ENCODE data around the gene TRPV3.
"Not testable (repeated sequence)": the region's sequence is repeated elsewhere in the genome, so short reads cannot be mapped to it uniquely, and the experiment has no call there.

TRPV3 gene

GRCh38 chr17:3557768-3558583, at the start of gene TRPV3:
TSS of gene TRPV3 (minus strand) at chr17:3557812. CDS start at chr17:3554850, 2,962 bp downstream.
- DNase-seq: no peak

- no peak for DNase-seq
Observed at GRCh38 chr17:3603870-3604259, 46.3 kb upstream of the TRPV3 start.

- DNase-seq: no peak
Observed at GRCh38 chr17:3603119-3603869, 45.7 kb upstream of the TRPV3 start.

- DNase-seq: no peak
Observed at GRCh38 chr17:3602499-3602898, 44.9 kb upstream of the TRPV3 start.

- no peak for DNase-seq
Observed at GRCh38 chr17:3600529-3601205, 43.1 kb upstream of the TRPV3 start.

- DNase-seq: no peak
Observed at GRCh38 chr17:3598078-3598477, 40.5 kb upstream of the TRPV3 start.

GRCh38 chr17:3596804-3597464, 39.3 kb upstream of the TRPV3 start:
- DNase-seq: peak; percentile 65

GRCh38 chr17:3594976-3595375, 37.4 kb upstream of the TRPV3 start:
- no peak for DNase-seq

GRCh38 chr17:3594051-3594800, 36.6 kb upstream of the TRPV3 start:
- no peak for DNase-seq

- DNase-seq: no peak
Observed at GRCh38 chr17:3593384-3593783, 35.8 kb upstream of the TRPV3 start.

- DNase-seq: no peak
Observed at GRCh38 chr17:3592216-3592860, 34.7 kb upstream of the TRPV3 start.

- no peak for DNase-seq
Observed at GRCh38 chr17:3590768-3591167, 33.2 kb upstream of the TRPV3 start.

- DNase-seq: no peak
Observed at GRCh38 chr17:3590231-3590630, 32.6 kb upstream of the TRPV3 start.

GRCh38 chr17:3589784-3590183, 32.2 kb upstream of the TRPV3 start:
- DNase-seq: no peak

- DNase-seq: no peak
Observed at GRCh38 chr17:3585826-3586225, 28.2 kb upstream of the TRPV3 start.

GRCh38 chr17:3583456-3583855, 25.8 kb upstream of the TRPV3 start:
- no peak for DNase-seq

- DNase-seq: no peak
Observed at GRCh38 chr17:3582915-3583314, 25.3 kb upstream of the TRPV3 start.

GRCh38 chr17:3578667-3579066, 21.1 kb upstream of the TRPV3 start:
- not testable (repeated sequence) for DNase-seq

- DNase-seq: no peak
Observed at GRCh38 chr17:3576970-3577369, 19.4 kb upstream of the TRPV3 start.

- no peak for DNase-seq
Observed at GRCh38 chr17:3575511-3575910, 17.9 kb upstream of the TRPV3 start.

GRCh38 chr17:3574231-3574630, 16.6 kb upstream of the TRPV3 start:
- DNase-seq: no peak

All from retina (tissue), 1 donor.